Mesothelial cell of epicardium (in vitro differentiated cells): ENCODE data around the gene PMVK. TPM values are rescaled to one million over a fixed set of nuclear protein-coding genes. Genes with fewer than 3 reads are reported as not detected.

Source experiments
- DNase-seq, 2 experiments: peaks; one replicate each; pipeline ENCODE4 v3.0.0; 2021; ENCODE audit warnings: low spot score in 2 of 2; ENCODE audit not compliant: unreplicated experiment in 2 of 2
- H3K27ac Mint-ChIP-seq: 2 replicates; pipeline ENCODE4 v1.8.0; 2021; ENCODE audit warnings: mixed read lengths
- H3K27me3 Mint-ChIP-seq: 2 replicates; pipeline ENCODE4 v1.8.0; 2021; ENCODE audit warnings: low read depth, mixed read lengths
- H3K36me3 Mint-ChIP-seq: 2 replicates; pipeline ENCODE4 v1.8.0; 2021; ENCODE audit warnings: mixed read lengths
- H3K4me1 Mint-ChIP-seq: 2 replicates; pipeline ENCODE4 v1.8.0; 2021; ENCODE audit warnings: mixed read lengths
- H3K4me3 Mint-ChIP-seq: 2 replicates; pipeline ENCODE4 v1.8.0; 2021; ENCODE audit warnings: mild to moderate bottlenecking, moderate library complexity, mixed read lengths
- H3K9me3 Mint-ChIP-seq: 2 replicates; pipeline ENCODE4 v1.8.0; 2021; ENCODE audit warnings: mixed read lengths
- CTCF ChIP-seq: fragments of 200-600 bp; sonication (generic); IDR thresholded peaks from one replicate; pipeline ENCODE4 v1.5.0; 2021; ENCODE audit warnings: antibody characterized with exemption; ENCODE audit not compliant: unreplicated experiment
- total RNA-seq: library from RNA; stranded (reverse); gene quantifications from 3 replicates; pipeline ENCODE4 v1.2.1, GENCODE V29; 2021

PMVK gene
- total RNA-seq, 1 donor from 2014 or later = 20.5 TPM

GRCh38 chr1:154955039-154955717, 18.7 kb upstream of the PMVK start:
- DNase-seq = no peak
- TF ChIP-seq CTCF = no peak
- Mint-ChIP-seq H3K9me3 (no peaks in the 10 kb centered on the region), H3K27me3 (no peaks in the 10 kb centered on the region), H3K4me3 (peak overlapping the region; percentile 85), H3K27ac (peak overlapping the region; percentile 97), H3K36me3 (peaks cover 6% of the 10 kb centered on the region), H3K4me1 (peaks cover 56% of the 10 kb centered on the region)

- Mint-ChIP-seq H3K9me3 (no peaks in the 10 kb centered on the region), H3K36me3 (peaks cover 6% of the 10 kb centered on the region), H3K27ac (peak overlapping the region; percentile 97), H3K4me3 (peak overlapping the region; percentile 85), H3K4me1 (peaks cover 56% of the 10 kb centered on the region), H3K27me3 (no peaks in the 10 kb centered on the region)
- no peak for DNase-seq
- no peak for TF ChIP-seq CTCF
Measured at GRCh38 chr1:154954541-154954940, 18.0 kb upstream of the PMVK start.

GRCh38 chr1:154953611-154954038, 17.1 kb upstream of the PMVK start:
- H3K27ac Mint-ChIP-seq = no peak overlapping the region
- no peaks in the 10 kb centered on the region for H3K27me3 Mint-ChIP-seq
- no peak for DNase-seq
- peaks cover 56% of the 10 kb centered on the region for H3K4me1 Mint-ChIP-seq
- no peak for TF ChIP-seq CTCF
- H3K4me3 Mint-ChIP-seq = no peak overlapping the region
- peaks cover 9% of the 10 kb centered on the region for H3K36me3 Mint-ChIP-seq
- no peaks in the 10 kb centered on the region for H3K9me3 Mint-ChIP-seq

- Mint-ChIP-seq H3K27me3 (no peaks in the 10 kb centered on the region), H3K9me3 (no peaks in the 10 kb centered on the region), H3K36me3 (peaks cover 11% of the 10 kb centered on the region), H3K4me1 (peaks cover 55% of the 10 kb centered on the region), H3K27ac (peak overlapping the region; percentile 2), H3K4me3 (no peak overlapping the region)
- TF ChIP-seq CTCF = no peak
- no peak for DNase-seq
Measured at GRCh38 chr1:154952664-154953063, 16.1 kb upstream of the PMVK start.

GRCh38 chr1:154951901-154952657, 15.6 kb upstream of the PMVK start:
- peak overlapping the region; percentile 2 for H3K27ac Mint-ChIP-seq
- no peak for TF ChIP-seq CTCF
- H3K27me3 Mint-ChIP-seq = no peaks in the 10 kb centered on the region

More at GRCh38 chr1:154951901-154952657, 15.6 kb upstream of the PMVK start:
- no peaks in the 10 kb centered on the region for H3K9me3 Mint-ChIP-seq
- no peak for DNase-seq
- no peak overlapping the region for H3K4me3 Mint-ChIP-seq
- H3K4me1 Mint-ChIP-seq = peaks cover 49% of the 10 kb centered on the region
- peaks cover 11% of the 10 kb centered on the region for H3K36me3 Mint-ChIP-seq
